K562 (cell line): Measurements from ENCODE around the gene ACTN4. TPM values are rescaled to one million over a fixed set of nuclear protein-coding genes. Genes with fewer than 3 reads are reported as not detected.

ENCODE experiments used
- ATAC-seq: fragments of 200-7000 bp; cut with Tn5 transposase; 3 replicates; pipeline ENCODE4 v1.9.1; 2020; ENCODE audit warnings: moderate library complexity
- BruUV-seq: library from RNA; stranded (reverse); fragments of 400-500 nt; replicated peaks from 2 replicates; lab custom pipeline; 2021; lab: Mats Ljungman, UMichigan
- CTCF ChIA-PET: fragments of 300-600 bp; formaldehyde crosslinking; extraction: SDS; loops from one replicate; lab custom pipeline; 2021; ENCODE audit warnings: low intra/inter-chr PET ratio; lab: Yijun Ruan, JAX
- POLR2A ChIA-PET: fragments of 300-600, 350-650 bp; sonication (Branson Sonifier 250); formaldehyde crosslinking; extraction: SDS; loops from one replicate; lab custom pipeline; 2021; ENCODE audit warnings: antibody characterized with exemption, inconsistent platforms; lab: Yijun Ruan, JAX
- DNase-seq, 4 experiments: peaks; one replicate each; pipeline versions ENCODE4 v3.0.0 to v3.0.0-alpha.2; 2011 to 2018; ENCODE audit warnings: low spot score in 3 of 4, mixed read lengths in 3 of 4; ENCODE audit errors: extremely low read depth in 1 of 4
- FAIRE-seq: peaks from 2 replicates; lab custom pipeline; 2011; peaks lifted over from hg19 to GRCh38; lab: Jason Lieb, UNC
- H2AFZ ChIP-seq: 2 replicates; pipeline ENCODE4 v1.6.0; 2011; ENCODE audit warnings: low read depth, low read length, control low read depth, inconsistent platforms
- H3K27ac ChIP-seq: fragments of 200-600 bp; 3 replicates; pipeline ENCODE4 v1.8.0; 2011; ENCODE audit warnings: low read depth, mild to moderate bottlenecking, control low read depth, inconsistent platforms, low read length, moderate library complexity, mixed read lengths; ENCODE audit errors: extremely low read depth
- H3K27me3 ChIP-seq, 2 experiments: fragments of 300-600 bp in 1 of 2; 2 replicates in 1 of 2; 3 replicates in 1 of 2; pipeline versions ENCODE4 v1.6.0 to v1.8.0; 2011; ENCODE audit warnings: inconsistent platforms in 2 of 2, low read length in 2 of 2, mild to moderate bottlenecking in 1 of 2, mixed read lengths in 1 of 2, moderate library complexity in 1 of 2; ENCODE audit not compliant: control insufficient read depth in 2 of 2, insufficient read depth in 2 of 2
- H3K36me3 ChIP-seq: fragments of 300-600 bp; 3 replicates; pipeline ENCODE4 v1.8.0; 2011; ENCODE audit warnings: mild to moderate bottlenecking, low read length, inconsistent platforms; ENCODE audit not compliant: control insufficient read depth, insufficient read depth
- H3K4me1 ChIP-seq, 2 experiments: fragments of 200-600 bp in 1 of 2; replicated peaks in 1 of 2; 2 replicates in 1 of 2; 3 replicates in 1 of 2; pipeline versions ENCODE4 v1.5.1 to v1.8.0; 2011; ENCODE audit warnings: inconsistent platforms in 2 of 2, low read length in 2 of 2, mild to moderate bottlenecking in 1 of 2, mixed read lengths in 1 of 2, moderate library complexity in 1 of 2; ENCODE audit not compliant: control insufficient read depth in 2 of 2, insufficient read depth in 2 of 2
- H3K4me2 ChIP-seq: 2 replicates; pipeline ENCODE4 v1.6.1; 2011; ENCODE audit warnings: low read length, control low read depth, inconsistent platforms, mixed read lengths; ENCODE audit not compliant: insufficient read depth
- H3K4me3 ChIP-seq: fragments of 200-600 bp; sonication (generic), shearing (Covaris generic); 2 replicates; pipeline ENCODE4 v1.5.1; 2016; ENCODE audit warnings: control low read depth, inconsistent platforms
- H3K79me2 ChIP-seq: fragments of 200-600 bp; 3 replicates; pipeline ENCODE4 v1.8.0; 2011; ENCODE audit warnings: low read length, inconsistent platforms; ENCODE audit not compliant: control insufficient read depth, insufficient read depth
- H3K9ac ChIP-seq, 2 experiments: 2 replicates each; pipeline versions ENCODE4 v1.6.0 to v1.6.1; 2011; ENCODE audit warnings: low read depth in 2 of 2, low read length in 2 of 2, control low read depth in 1 of 2, inconsistent platforms in 1 of 2, mild to moderate bottlenecking in 1 of 2, mixed read lengths in 1 of 2; ENCODE audit not compliant: insufficient read depth in 1 of 2
- H3K9me1 ChIP-seq: one replicate; pipeline ENCODE4 v1.6.0; 2011; ENCODE audit warnings: inconsistent platforms, mild to moderate bottlenecking, low read length, moderate library complexity; ENCODE audit not compliant: control insufficient read depth, insufficient read depth
- H3K9me3 ChIP-seq: replicated peaks from 2 replicates; pipeline ENCODE4 v1.5.1; 2011; ENCODE audit warnings: low read depth, low read length, inconsistent platforms; ENCODE audit not compliant: control insufficient read depth, insufficient read depth
- H4K20me1 ChIP-seq: replicated peaks from 2 replicates; pipeline ENCODE4 v1.6.1; 2011; ENCODE audit warnings: low read length, inconsistent platforms, mixed read lengths; ENCODE audit not compliant: control insufficient read depth, insufficient read depth
- CBX8 ChIP-seq: fragments of 200-600 bp; sonication (generic); IDR thresholded peaks from 2 replicates; pipeline ENCODE4 v1.6.1; 2012; ENCODE audit warnings: borderline replicate concordance, mixed run types, low read depth, mild to moderate bottlenecking, moderate library complexity, mixed read lengths, low read length, control low read depth, inconsistent platforms; ENCODE audit not compliant: poor library complexity, severe bottlenecking; ENCODE audit errors: extremely low read depth
- GABPA ChIP-seq: fragments of 200-800 bp; sonication (Bioruptor generic); conservative IDR thresholded peaks from 2 replicates; pipeline ENCODE4 v1.6.1; 2016; ENCODE audit warnings: low read depth, missing genetic modification characterization, missing compliant biosample characterization
- MEF2A ChIP-seq: IDR thresholded peaks from 2 replicates; pipeline ENCODE4 v1.6.1; 2011; ENCODE audit warnings: low read depth, mild to moderate bottlenecking, low read length, moderate library complexity; ENCODE audit not compliant: control insufficient read depth
- POLR2AphosphoS2 ChIP-seq: IDR thresholded peaks from 2 replicates; pipeline ENCODE4 v1.6.1; 2012; ENCODE audit warnings: low read length, improper control_type of control experiment
- TARDBP ChIP-seq: fragments of 450-650 bp; IDR thresholded peaks from 2 replicates; pipeline ENCODE4 v1.6.1; 2016
- TCF3 ChIP-seq: sonication (generic); formaldehyde crosslinking; IDR thresholded peaks from 2 replicates; pipeline ENCODE4 v1.4.0; 2020; ENCODE audit warnings: mild to moderate bottlenecking, missing genetic modification reagents
- TCF7L2 ChIP-seq: fragments of 150-350 bp; IDR thresholded peaks from 2 replicates; pipeline ENCODE4 v1.6.1; 2016; ENCODE audit warnings: low read depth, mild to moderate bottlenecking, low read length, moderate library complexity
- TOE1 ChIP-seq, 2 experiments: fragments of 450-650 bp in 1 of 2; sonication (generic) in 1 of 2; formaldehyde crosslinking in 1 of 2; IDR thresholded peaks; 2 replicates each; pipeline versions ENCODE4 v1.7.1 to v1.8.0; 2016 to 2022; ENCODE audit warnings: borderline replicate concordance in 2 of 2, mild to moderate bottlenecking in 2 of 2, antibody characterized with exemption in 1 of 2, inconsistent platforms in 1 of 2, low read depth in 1 of 2, missing genetic modification reagents in 1 of 2, moderate library complexity in 1 of 2
- ZNF384 ChIP-seq: IDR thresholded peaks from 2 replicates; pipeline ENCODE4 v1.6.1; 2012; ENCODE audit warnings: low read depth, low read length, improper control_type of control experiment
- ZNF77 ChIP-seq: fragments of 250-450 bp; sonication (Bioruptor Pico); IDR thresholded peaks from 2 replicates; pipeline ENCODE4 v1.5.0; 2020
- WGBS: fragments of 100-300 bp; shearing (Covaris generic); methylation state at CpG from one replicate; pipeline ENCODE4 v1.1.6; 2016; ENCODE audit warnings: low coverage, mixed read lengths; ENCODE audit not compliant: insufficient coverage; ENCODE audit errors: missing lambda C conversion rate; 5-methylcytosine and 5-hydroxymethylcytosine counted together
- in situ Hi-C: fragments of 300-500 bp; cut with MboI; formaldehyde crosslinking; loops from 4 replicates; pipeline ENCODE4 v1.15.0; 2018; ENCODE audit warnings: inconsistent platforms, mixed read lengths
- intact Hi-C: fragments of 100-400 bp; cut with micrococcal nuclease; formaldehyde crosslinking; loops from 2 replicates; pipeline ENCODE4 v1.14.2; 2022
- polyA plus RNA-seq, 8 experiments: library from polyadenylated mRNA; depleted of rRNA in 4 of 8; stranded (reverse) in 5 of 8; unstranded in 3 of 8; fragments of >200 nt; fragmentation: Nextera tagmentation in 2 of 8; fragmentation: Illumina TruSeq in 1 of 8; extraction: Ambion mirVana in 2 of 8; extraction: Trizol in 1 of 8; gene quantifications; 2 replicates each; pipeline versions ENCODE4 v1.2.1 to v1.2.3, GENCODE V29; 2011 to 2014; ENCODE audit warnings: inconsistent platforms in 1 of 8, missing spikeins in 1 of 8
- total RNA-seq, 7 experiments: library from RNA; depleted of rRNA in 6 of 7; stranded (reverse); fragments of >200 nt in 6 of 7; fragmentation: Illumina TruSeq in 2 of 7; extraction: Trizol in 2 of 7; gene quantifications; 2 replicates each; pipeline versions ENCODE4 v1.2.1 to v1.2.3, GENCODE V29; 2011 to 2021; ENCODE audit warnings: low replicate concordance in 1 of 7
- TF ChIP-seq, protein P1 (sequence below), 2 experiments: fragments of 450-650 bp; IDR thresholded peaks; 2 replicates each; pipeline ENCODE4 v1.6.1; 2016
- TF ChIP-seq, protein P2 (sequence below), 2 experiments: fragments of 150-350 bp in 1 of 2; IDR thresholded peaks; 2 replicates each; pipeline ENCODE4 v1.6.1; 2012 to 2016; ENCODE audit warnings: low read depth in 2 of 2, low read length in 2 of 2, mild to moderate bottlenecking in 1 of 2, moderate library complexity in 1 of 2

Gene ACTN4
- total and polyA plus RNA-seq, 9 of the 15 experiments (the other 6 are each of a cell fraction or from before 2014, with no cell fraction given) = 3.1 to 385 (median 125) TPM

DNA sequence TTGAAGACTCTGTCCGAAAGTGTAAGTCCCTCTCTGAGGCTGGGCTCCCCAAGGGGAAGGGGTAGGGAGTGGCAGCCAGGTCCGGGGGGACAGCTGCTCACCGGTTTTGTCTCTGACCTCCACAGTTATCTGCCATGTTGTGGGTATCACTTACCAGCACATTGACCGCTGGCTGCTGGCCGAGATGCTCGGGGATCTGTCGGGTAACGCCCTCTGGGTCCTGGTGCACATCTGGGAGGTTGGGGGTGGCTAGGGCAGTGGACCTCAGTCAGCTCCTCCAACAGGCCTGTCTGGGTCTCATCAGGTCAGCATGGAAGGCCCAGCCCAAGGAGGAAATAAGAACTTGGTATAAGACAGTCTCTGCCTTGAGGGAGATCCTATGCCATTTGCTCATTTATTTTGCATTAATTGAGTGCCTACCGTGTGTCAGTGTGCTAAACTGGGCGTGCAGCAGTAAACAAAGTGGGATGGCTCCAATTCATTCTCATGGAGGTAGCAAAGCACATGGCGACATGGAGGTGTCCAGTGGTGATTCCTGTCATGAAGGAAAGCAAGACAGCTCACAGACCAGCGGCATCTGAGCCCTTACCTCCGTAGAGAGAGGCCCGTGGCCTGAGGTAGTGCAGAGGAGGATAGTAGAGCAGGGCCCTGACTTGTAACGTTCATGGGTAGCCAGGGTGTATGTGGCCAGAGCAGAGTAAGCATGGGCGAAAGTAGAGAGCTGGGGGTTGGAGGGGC is 14.8 kb upstream of the ACTN4 start (continued):
- TF ChIP-seq, protein P1, sequence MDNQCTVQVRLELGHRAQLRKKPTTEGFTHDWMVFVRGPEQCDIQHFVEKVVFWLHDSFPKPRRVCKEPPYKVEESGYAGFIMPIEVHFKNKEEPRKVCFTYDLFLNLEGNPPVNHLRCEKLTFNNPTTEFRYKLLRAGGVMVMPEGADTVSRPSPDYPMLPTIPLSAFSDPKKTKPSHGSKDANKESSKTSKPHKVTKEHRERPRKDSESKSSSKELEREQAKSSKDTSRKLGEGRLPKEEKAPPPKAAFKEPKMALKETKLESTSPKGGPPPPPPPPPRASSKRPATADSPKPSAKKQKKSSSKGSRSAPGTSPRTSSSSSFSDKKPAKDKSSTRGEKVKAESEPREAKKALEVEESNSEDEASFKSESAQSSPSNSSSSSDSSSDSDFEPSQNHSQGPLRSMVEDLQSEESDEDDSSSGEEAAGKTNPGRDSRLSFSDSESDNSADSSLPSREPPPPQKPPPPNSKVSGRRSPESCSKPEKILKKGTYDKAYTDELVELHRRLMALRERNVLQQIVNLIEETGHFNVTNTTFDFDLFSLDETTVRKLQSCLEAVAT (IDR thresholded peaks at IDR 0.05) = no peak

DNA sequence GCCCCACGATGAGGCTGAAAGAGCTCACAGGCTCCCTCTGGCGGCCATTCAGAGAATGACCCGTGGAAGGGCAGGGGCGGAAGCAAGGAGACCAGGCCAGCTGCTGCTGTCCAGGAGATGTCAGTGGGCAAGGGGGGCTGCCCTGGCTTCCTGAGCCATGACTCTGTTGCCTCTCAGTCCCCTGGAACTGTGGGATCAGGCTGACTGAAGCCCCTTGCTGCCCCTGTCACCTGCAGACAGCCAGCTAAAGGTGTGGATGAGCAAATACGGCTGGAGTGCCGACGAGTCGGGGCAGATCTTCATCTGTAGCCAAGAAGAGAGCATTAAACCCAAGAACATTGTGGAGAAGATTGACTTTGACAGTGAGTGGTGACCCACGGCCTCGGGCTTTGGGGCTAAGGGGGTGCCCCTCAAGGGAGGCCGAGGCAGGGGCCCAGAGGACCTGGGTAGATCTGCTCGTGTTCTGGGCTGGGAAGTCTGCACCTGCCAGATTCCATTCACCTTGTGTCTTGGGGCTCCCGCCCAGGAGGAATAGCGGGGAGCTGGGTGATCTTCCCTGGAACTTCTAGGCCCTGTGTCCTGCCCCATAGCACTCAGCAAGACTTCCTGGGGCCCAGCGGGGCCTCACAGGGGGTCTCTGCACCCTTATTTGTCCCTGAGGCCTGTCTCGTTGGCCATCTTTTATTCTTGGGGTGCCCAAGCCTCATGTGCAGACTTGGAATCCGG is 12.5 kb upstream of the ACTN4 start:
- 74% methylated on average over 17 of the region's 17 CpGs for WGBS
- BruUV-seq = no TSS peak
- POLR2A ChIA-PET = interaction anchor here (0.5 to 2.1 kb wide), 9 partner anchors 10 to 251 kb away, joined by 3 to 13 read pairs (median 4); partner anchors contain the start of genes ACTN4 and EIF3K
- intact Hi-C loops (loop anchor here (5.0 to 10.0 kb wide), 2 partner anchors 42 to 120 kb away; no protein-coding TSS in a partner anchor), in situ Hi-C loops (loop anchor here (5.0 kb wide), 1 partner anchor 233 kb away; the partner anchor contains the start of gene FAM98C)
- H4K20me1 ChIP-seq = no peaks in the 10 kb centered on the region
- peaks cover under 1% of the 10 kb centered on the region; the same call in 1 of the 3 replicates for H3K79me2 ChIP-seq
- no peak overlapping the region for H3K27ac ChIP-seq
- FAIRE-seq = peak; percentile 11
- H3K9ac ChIP-seq = peak overlapping the region in 1 of 2 experiments; percentile 49; a peak in 1 of 4 replicates
- H3K9me1 ChIP-seq = no peaks in the 10 kb centered on the region
- peaks cover 69% of the 10 kb centered on the region for H3K36me3 ChIP-seq
- H3K4me3 ChIP-seq = no peak overlapping the region
- H3K27me3 ChIP-seq = no peaks in the 10 kb centered on the region
- H3K9me3 ChIP-seq = no peaks in the 10 kb centered on the region
- peaks cover 14 to 37% of the 10 kb centered on the region in 2 experiments; a peak in 4 of 5 replicates for H3K4me1 ChIP-seq
- ATAC-seq = peak; percentile 62
- CTCF ChIA-PET = interaction anchor here (0.7 to 1.9 kb wide), 8 partner anchors 48 to 733 kb away, joined by 3 to 12 read pairs (median 4); partner anchors contain the start of gene FAM98C
- peak; percentile 74 to 82 (median 76) for DNase-seq
- H2AFZ ChIP-seq = no peak overlapping the region
- no peak overlapping the region for H3K4me2 ChIP-seq
- TF ChIP-seq TARDBP (no peak), POLR2AphosphoS2 (no peak), CBX8 (no peak), ZNF384 (peak; percentile 52; the same call in 1 of the 2 replicates), MEF2A (no peak), GABPA (tag) (no peak), TOE1 (IDR thresholded peaks at IDR 0.05; ENCODE audit: borderline replicate concordance) (0 out of 2 replicates have a peak, but pooled peaks have one; percentile 23), TOE1 (CRISPR knock-in tag; IDR thresholded peaks at IDR 0.05; ENCODE audit: borderline replicate concordance, low read depth) (no peak), TCF7L2 (no peak), ZNF77 (CRISPR knock-in tag) (no peak), TCF3 (CRISPR knock-in tag) (no peak)
- TF ChIP-seq, protein P2, sequence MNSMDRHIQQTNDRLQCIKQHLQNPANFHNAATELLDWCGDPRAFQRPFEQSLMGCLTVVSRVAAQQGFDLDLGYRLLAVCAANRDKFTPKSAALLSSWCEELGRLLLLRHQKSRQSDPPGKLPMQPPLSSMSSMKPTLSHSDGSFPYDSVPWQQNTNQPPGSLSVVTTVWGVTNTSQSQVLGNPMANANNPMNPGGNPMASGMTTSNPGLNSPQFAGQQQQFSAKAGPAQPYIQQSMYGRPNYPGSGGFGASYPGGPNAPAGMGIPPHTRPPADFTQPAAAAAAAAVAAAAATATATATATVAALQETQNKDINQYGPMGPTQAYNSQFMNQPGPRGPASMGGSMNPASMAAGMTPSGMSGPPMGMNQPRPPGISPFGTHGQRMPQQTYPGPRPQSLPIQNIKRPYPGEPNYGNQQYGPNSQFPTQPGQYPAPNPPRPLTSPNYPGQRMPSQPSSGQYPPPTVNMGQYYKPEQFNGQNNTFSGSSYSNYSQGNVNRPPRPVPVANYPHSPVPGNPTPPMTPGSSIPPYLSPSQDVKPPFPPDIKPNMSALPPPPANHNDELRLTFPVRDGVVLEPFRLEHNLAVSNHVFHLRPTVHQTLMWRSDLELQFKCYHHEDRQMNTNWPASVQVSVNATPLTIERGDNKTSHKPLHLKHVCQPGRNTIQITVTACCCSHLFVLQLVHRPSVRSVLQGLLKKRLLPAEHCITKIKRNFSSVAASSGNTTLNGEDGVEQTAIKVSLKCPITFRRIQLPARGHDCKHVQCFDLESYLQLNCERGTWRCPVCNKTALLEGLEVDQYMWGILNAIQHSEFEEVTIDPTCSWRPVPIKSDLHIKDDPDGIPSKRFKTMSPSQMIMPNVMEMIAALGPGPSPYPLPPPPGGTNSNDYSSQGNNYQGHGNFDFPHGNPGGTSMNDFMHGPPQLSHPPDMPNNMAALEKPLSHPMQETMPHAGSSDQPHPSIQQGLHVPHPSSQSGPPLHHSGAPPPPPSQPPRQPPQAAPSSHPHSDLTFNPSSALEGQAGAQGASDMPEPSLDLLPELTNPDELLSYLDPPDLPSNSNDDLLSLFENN (IDR thresholded peaks at IDR 0.05; ENCODE audit: low read depth in 2 of 2, low read length in 2 of 2) = no peak
